NCI-H2081 treated with DMSO at 0.1 percent for 48 hours (cell line): ENCODE data around the gene IRF9.

Experiments used
- DNase-seq: peaks from one replicate; lab custom pipeline; 2025; lab: John Stamatoyannopoulos, UW

IRF9 gene

DNA sequence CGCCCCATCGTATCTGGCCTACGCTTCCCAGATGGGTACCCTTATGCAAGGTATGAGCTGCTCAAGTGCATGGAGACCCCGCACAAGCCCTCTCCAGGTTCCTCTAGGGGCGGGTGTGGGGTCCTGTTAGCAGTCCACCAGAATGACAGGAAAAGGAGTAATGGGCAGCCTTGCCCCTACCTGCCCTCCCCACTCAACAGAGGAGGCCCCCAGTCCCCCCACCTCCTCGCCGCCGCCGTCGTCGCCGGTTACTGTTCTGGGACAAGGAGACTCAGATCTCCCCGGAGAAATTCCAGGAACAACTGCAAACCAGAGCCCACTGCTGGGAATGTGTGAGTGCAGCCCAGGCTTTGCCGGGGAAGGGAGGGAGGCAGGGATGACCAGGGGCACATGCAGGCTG lies 16.8 kb downstream of the IRF9 start:
- DNase-seq = no peak

DNA sequence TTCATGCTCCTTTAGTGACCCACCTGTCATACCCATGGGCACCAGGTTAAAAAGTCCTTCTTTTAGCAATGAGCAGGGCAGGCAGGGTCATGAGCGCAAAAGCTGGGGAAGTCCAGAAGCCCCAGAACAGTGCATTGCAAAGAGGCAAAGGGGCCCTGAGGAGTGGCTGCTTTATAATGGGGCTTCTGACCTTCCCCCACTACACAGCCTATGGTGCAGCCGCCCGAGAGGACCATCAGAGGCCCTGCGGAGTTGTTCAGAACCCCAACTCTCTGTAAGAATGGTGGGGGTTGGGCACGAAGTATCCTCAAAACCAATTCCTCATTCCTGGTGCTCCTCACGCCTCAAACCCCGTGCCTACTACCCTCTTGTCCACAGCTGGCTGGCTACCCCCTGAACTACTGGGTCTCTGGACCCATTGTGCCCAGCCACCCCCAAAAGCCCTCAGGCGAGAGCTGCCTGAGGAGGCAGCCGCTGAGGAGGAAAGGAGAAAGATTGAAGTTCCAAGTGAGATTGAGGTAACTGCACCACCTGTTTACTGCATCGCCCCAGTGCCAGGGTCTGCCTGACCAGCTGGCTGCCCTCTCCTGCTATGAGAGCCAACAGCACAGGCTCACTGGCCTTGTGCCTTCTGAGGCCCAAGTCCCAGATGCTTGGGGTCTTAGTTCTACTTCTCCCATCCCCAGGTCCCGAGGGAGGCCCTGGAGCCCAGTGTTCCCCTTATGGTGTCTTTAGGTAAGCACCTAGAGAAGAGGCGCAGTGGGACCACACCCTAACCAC lies 17.5 kb downstream of the IRF9 start:
- no peak for DNase-seq

DNA sequence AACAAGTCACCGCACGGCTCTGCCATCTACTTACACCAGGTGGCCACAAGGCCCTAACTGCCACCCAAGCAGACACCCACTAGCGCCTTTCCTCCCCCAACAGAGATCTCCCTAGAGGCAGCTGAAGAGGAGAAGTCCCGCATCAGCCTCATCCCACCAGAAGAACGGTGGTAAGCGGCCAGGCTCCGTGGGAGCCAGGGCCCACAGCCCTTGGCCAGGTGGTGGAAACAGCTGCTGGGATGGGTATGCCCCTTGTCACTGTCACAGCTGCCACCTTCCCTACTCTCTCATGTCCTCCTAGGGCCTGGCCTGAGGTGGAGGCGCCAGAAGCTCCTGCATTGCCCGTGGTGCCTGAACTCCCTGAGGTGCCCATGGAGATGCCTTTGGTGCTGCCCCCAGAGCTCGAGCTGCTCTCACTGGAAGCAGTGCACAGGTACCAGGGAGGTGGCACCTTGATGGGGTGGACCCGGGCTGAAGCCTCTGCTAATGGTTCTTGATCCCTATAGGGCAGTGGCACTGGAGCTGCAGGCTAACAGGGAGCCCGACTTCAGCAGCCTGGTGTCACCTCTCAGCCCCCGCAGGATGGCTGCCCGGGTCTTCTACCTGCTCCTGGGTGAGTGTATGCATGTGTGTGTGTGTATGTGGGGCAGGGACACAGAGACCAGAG lies 18.4 kb downstream of the IRF9 start:
- no peak for DNase-seq

GRCh38 chr14:24179961-24180796 lies 19.1 kb downstream of the IRF9 start:
- no peak for DNase-seq

- no peak for DNase-seq
These were observed 20.5 kb downstream of the IRF9 start for GRCh38 chr14:24181371-24182077.

- no peak for DNase-seq
These were observed 21.2 kb downstream of the IRF9 start for GRCh38 chr14:24182110-24182882.

- no peak for DNase-seq
These were observed 22.0 kb downstream of the IRF9 start for GRCh38 chr14:24183014-24183481.

DNA sequence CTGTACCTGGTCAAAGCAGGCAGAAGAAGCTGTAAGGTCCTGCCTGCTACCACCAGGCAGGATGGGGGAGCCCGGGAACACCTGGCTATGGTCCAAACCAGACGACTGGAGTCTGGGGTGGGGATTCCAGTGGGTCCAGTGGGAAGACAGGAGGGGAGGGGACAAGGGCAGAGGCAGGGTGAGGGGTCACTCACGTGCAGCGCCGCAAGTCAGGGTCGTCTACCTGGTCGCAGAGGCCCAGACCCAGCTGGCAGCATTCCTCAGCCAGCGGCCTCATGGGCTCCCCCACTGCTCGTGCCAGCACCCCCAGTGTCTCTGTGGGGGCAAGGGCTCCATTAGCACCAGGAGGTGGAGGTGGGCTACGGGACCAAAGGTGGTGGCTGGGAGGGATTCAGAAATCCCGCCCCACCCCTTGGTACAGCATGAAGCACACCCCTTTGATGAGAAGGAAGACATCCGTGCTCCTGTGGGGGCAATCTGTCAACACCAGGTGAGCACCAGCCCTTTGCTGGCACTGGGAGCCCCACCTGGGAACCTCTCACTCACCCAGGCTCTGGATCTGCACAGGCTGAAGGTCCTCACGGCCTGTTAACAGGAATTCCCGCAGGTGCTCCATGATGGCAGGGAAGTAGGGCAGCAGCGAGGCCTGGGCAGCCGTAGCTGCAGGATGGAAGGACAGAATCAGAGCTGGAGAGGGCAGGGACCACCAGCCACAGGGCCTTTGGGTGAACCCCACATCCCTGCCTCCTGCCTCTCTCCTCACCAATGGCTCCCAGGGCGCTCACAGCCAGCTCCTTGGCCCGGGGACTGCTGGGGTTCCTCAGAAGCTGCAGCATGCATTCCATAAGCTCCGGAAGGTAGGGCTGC lies 23.3 kb downstream of the IRF9 start:
- DNase-seq = no peak

DNA sequence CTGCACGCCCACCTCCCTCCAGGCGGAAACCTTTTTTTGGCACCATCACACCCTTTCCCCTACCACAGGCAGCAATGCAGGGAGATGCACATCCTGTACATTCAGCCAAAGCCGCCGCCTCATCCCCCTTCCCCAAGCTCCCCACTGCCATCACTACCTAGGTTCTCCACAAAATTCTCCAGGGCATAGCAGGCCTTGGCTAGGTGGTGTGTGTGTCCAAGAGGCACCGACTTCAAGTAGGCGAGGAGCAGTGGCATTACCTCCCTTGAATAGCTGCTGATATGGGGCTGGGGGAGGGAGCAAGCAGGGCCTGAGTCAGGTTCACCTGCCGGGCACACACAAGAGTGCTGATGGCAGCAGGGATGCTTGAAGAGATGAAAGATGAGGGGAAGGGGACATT lies 24.0 kb downstream of the IRF9 start:
- no peak for DNase-seq

- DNase-seq = no peak
These were observed 24.7 kb downstream of the IRF9 start for GRCh38 chr14:24185741-24186140.

GRCh38 chr14:24186831-24187538 lies 25.9 kb downstream of the IRF9 start:
- DNase-seq = no peak

DNA sequence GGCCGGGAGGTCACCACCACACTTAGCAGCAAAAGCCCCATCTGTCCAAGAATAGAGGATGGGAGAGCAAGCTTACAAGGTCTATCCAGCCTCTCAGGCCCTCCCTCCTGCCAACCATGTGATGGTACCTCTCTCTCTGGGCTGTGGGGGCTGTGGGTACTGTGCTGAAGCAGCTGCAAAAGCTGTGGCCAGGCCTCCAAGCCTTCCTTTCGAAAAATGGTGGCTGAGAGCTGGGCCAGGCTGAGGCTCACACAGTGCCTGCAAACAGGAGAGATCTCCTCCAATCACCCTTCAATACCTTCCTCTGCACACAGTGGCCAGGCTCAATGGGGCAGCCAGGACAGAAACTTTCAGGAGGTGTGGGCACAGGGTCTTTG lies 26.5 kb downstream of the IRF9 start:
- DNase-seq = no peak

DNA sequence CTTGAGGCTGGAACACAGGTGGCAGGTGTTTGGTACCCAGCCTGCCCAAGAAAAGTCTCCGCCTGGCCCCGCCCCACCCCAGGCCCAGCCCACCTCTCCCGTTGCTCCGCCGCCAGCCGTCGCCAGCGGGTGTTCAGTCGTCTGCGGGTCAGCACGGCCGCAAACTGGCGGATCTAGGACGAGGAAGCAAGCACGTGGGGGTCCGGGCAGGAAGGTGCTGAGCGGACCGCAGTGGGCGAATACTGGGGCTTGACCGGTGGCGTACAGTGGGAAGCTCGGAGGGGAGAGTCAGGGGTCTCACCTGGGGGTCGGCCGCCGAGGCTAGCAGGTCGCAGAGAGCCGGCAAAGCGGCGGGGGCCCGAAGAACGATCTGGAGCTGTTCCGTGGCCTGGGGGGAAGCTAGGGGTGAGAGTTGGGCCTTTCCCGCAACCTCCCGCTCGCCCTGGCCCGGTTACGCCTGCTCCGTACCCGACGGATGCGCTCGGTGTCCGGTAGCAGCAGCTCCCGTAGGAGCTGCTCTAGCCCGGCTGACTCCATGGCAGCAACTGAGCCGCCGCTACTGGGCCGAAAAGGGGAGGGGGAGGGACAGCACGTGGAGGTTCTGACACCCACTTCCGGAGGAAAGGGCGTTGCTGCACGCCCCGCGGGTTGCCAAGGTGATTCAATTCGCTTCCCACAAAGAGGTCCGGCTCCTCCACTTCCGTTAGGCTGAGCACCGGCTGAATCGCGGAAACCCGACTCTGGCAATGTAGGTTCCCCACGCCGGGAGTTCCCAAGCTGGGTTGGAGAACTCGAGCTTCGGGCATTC lies 27.4 kb downstream of the IRF9 start, which contains the start of gene IPO4:
IPO4 (minus strand) TSS at position 566 of the 808 bp plus-strand sequence; CDS start at position 537, 29 bp downstream.
- DNase-seq = peak; percentile 84

GRCh38 chr14:24189059-24189375 lies 28.0 kb downstream of the IRF9 start:
- DNase-seq = no peak

DNA sequence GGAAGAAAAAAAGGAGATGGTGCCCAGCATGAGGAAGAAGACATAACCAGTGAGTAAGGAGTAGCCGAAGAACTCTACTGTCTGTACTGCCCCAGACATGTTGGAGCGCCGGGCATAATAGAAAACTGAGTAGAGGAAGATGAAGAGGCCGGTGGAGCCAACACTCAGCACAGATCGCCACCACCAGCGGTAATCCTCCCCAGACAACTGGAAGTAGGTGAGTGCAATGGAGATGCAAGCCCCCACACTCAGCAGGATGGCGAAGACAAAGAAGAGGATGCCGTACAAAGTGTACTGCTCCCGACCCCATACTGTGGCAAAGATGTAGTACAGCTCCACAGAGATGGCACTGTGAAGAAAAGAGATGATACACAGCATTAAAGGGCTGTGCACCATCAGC lies 28.4 kb downstream of the IRF9 start:
- DNase-seq = no peak

DNA sequence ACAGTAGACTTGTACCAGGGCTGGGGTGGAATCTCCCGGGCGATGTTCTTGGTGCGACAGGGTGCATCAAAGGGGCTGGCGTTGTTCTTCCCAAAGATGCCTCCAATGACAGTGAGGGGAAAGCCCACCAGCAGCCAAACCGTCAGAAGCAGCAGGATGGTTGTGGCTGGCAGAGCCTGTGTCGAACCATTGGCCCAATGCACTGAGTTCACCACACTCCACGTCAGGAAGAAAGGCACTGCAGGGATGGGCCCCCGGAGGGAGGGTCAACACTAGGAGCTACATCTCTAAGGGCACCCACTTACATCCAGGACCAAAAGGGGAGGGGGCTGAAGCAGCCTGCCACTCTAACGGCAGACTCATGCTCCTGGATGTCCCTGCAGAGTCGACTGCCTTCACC lies 29.4 kb downstream of the IRF9 start:
- DNase-seq = no peak

GRCh38 chr14:24192933-24193332 lies 31.9 kb downstream of the IRF9 start:
- no peak for DNase-seq

- DNase-seq = no peak
These were observed 33.3 kb downstream of the IRF9 start for GRCh38 chr14:24194186-24194872.
